ENCODE results near the gene NDST1. TPM values are rescaled to one million over a fixed set of nuclear protein-coding genes. Genes with fewer than 3 reads are reported as not detected.

The NDST1 gene
- total RNA-seq, 1 experiment from 2014 or later = 69.9 TPM

GRCh38 chr5:150541397-150541675 lies 33.4 kb downstream of the NDST1 start:
- H3K9me3 Mint-ChIP-seq = peaks cover 11% of the 10 kb centered on the region
- CTCF ChIA-PET = interaction anchor here (1.2 to 1.5 kb wide), 2 partner anchors 17 to 84 kb away, joined by 3 read pairs; no protein-coding TSS in a partner anchor

GRCh38 chr5:150541895-150542294 lies 34.0 kb downstream of the NDST1 start:
- DNase-seq (ENCODE audit: low spot score) (no peak), ATAC-seq (no peak)
- peaks cover 2% of the 10 kb centered on the region for H3K4me1 Mint-ChIP-seq
- H3K27me3 Mint-ChIP-seq (ENCODE audit: low read depth) = no peaks in the 10 kb centered on the region
- H3K4me3 Mint-ChIP-seq = no peak overlapping the region
- CTCF ChIA-PET = interaction anchor here (1.0 to 1.5 kb wide), 3 partner anchors 17 to 85 kb away, joined by 3 to 7 read pairs (median 3); no protein-coding TSS in a partner anchor
- no peak overlapping the region for H3K27ac Mint-ChIP-seq
- TF ChIP-seq IRF1 (CRISPR knock-in tag; IDR thresholded peaks at IDR 0.05) (no peak), ZNF232 (CRISPR knock-in tag; IDR thresholded peaks at IDR 0.05) (no peak), ZNF121 (CRISPR knock-in tag; IDR thresholded peaks at IDR 0.05) (no peak), CREB1 (CRISPR knock-in tag; IDR thresholded peaks at IDR 0.05) (no peak), FOXK1 (CRISPR knock-in tag; IDR thresholded peaks at IDR 0.05) (no peak)
- POLR2A ChIA-PET = no interaction called here
- H3K9me3 Mint-ChIP-seq = peaks cover 10% of the 10 kb centered on the region
- H3K36me3 Mint-ChIP-seq = peaks cover 54% of the 10 kb centered on the region

More at GRCh38 chr5:150541397-150541675, 33.4 kb downstream of the NDST1 start:
- no peaks in the 10 kb centered on the region for H3K27me3 Mint-ChIP-seq (ENCODE audit: low read depth)
- no peak for ATAC-seq
- POLR2A ChIA-PET = no interaction called here
- no peak overlapping the region for H3K27ac Mint-ChIP-seq
- H3K4me1 Mint-ChIP-seq = peaks cover 5% of the 10 kb centered on the region
- TF ChIP-seq STAT6 (CRISPR knock-in tag; conservative IDR thresholded peaks at IDR 0.05; ENCODE audit: low read depth) (no peak), ZNF219 (CRISPR knock-in tag; IDR thresholded peaks at IDR 0.05; ENCODE audit: borderline replicate concordance) (no peak), ZBTB43 (CRISPR knock-in tag; IDR thresholded peaks at IDR 0.05) (no peak), EMX1 (CRISPR knock-in tag; IDR thresholded peaks at IDR 0.05) (no peak), GABPB1 (CRISPR knock-in tag; IDR thresholded peaks at IDR 0.05) (no peak), GRHL2 (CRISPR knock-in tag; IDR thresholded peaks at IDR 0.05; ENCODE audit: insufficient replicate concordance, severe bottlenecking) (no peak), ZNF263 (CRISPR knock-in tag; IDR thresholded peaks at IDR 0.05; ENCODE audit: low read depth) (no peak), TCF7 (CRISPR knock-in tag; IDR thresholded peaks at IDR 0.05; ENCODE audit: low read depth) (no peak), MAX (CRISPR knock-in tag; IDR thresholded peaks at IDR 0.05) (no peak), AFF4 (CRISPR knock-in tag; IDR thresholded peaks at IDR 0.05; ENCODE audit: borderline replicate concordance) (no peak)
- no peak overlapping the region for H3K4me3 Mint-ChIP-seq
- DNase-seq (ENCODE audit: low spot score) = no peak
- H3K36me3 Mint-ChIP-seq = peaks cover 58% of the 10 kb centered on the region
